SHP77 treated with DMSO at 0.1 percent for 48 hours (cell line): ENCODE results near the gene CAMK2G.
"Not testable (repeated sequence)": the region's sequence is repeated elsewhere in the genome, so short reads cannot be mapped to it uniquely, and the experiment has no call there.

Experiments used
- DNase-seq: peaks from one replicate; lab custom pipeline; 2025; lab: John Stamatoyannopoulos, UW

CAMK2G gene

DNA sequence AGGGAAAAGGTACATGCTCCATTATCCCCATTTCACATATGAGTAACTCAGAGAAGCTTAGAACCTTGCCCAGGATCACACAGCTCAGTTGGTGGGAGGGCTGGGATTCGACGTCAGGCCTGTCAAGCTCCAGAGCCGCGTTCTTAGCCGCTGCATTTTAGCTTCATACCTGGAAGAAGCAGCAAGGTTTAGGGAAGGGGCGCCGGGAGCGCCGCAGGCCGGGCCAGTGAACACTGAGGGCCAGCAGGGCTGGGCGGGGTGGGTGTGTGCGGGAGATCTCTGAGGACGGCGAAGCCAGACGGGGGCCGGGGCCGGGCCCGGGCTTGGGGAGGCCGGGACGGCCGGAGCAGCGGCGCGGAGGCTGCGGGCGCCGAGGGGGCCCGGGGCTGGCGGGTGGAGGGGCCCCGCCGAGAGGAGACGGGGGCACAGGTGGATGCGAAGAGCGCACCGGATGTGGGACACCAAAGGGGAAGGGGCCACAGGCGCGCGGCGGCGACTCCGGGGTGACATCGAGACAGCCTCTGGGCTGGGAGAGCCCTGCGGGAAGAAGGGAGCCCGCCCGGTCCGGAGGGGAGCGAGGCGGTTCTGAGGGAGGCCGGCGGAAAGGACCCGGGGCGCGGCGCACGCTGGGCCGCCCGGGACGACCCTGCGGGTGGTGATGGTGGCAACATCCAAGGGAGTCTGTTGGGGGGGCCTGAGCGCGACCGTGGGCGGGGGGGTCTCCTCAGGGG, 63.5 kb downstream of the CAMK2G start:
- no peak for DNase-seq

DNA sequence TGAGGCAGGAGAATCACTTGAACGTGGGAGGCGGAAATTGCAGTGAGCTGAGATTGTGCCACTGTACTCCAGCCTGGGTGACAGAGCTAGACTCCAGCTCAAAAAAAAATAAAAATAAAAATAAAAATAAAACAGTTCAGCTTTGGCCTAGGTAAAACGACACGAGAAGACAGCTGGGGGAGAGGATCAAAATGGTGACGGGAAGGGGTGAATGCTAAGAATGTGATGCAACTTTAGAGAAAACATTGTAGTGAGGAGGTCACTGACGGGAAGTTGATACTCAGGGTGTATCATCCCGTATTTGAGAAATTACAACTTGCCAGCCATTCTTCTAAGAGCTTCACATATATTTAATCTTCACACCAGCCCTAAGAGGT, 64.0 kb downstream of the CAMK2G start:
- DNase-seq, result no peak

DNA sequence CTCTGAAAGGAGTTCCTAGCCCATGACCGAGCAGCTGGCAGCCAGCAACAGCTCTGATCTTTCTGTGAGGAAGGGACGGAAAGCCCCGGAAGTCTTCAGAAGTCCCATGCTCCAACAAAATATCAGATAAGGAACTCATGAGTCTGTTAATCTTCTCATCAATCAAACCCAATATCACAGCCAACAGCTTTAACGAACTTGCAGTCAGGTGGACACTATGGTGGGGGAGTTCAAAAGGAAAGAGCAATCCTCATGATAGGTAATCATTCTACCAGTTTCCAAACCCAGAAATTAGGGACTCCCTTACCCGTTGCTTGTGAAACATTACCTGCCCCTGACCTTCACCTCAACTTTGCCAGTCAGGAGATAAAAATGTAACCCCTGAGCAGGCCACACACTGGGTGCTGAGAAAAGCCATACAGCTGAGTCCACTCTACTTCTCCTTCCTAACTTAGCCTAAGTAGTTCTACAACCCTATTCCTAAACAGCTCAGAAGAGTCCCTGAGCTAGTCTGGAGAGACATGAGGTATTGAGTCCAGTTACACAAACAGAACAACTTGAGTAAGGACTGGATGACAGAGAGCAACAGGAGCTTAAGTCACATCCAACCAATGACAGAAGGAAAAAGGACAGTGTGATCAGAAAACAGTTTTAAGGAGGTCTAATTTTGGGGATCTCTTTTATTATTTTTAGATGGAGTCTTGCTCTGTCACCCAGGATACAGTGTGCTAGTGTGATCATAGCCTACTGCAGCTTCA, 65.1 kb downstream of the CAMK2G start:
- no peak for DNase-seq

DNA sequence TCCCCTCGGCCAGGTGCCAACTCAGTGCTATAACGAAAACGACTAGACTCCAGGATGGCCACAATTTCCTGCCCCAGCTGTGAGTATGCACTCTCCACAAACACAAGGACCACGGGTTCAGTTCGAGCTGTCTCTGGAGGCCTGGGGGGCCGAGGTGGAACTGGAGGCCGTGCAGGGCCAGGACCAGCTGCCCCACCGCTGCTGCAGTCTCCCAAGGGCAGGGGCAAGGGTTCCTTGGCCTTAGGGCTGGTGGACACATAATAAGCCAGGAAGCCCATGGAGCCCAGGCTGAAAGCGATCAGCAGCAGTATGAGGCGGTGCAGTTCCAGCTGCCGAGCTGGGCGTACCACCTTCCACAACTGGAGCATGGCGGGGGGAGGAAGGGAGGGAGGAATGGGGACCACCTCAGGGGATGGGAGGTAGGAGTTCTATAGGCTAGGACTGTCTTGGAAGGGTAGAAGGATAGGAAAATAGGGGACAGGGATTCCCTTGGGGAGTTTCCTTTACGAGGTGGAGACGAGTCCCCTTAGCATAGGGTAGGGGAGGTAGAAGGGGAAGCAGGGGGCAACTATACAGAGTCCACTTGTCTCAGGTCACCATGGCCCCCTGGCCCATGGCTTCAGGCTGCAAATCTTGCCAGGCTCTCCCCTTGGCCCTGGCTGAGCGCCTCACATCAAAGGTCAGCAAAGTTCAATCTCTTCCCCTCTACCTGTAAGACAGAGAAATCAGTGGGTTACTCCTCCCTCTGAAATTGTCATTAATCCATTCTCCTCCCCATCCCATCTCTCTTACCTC, 66.1 kb downstream of the CAMK2G start:
- DNase-seq, result no peak

DNA sequence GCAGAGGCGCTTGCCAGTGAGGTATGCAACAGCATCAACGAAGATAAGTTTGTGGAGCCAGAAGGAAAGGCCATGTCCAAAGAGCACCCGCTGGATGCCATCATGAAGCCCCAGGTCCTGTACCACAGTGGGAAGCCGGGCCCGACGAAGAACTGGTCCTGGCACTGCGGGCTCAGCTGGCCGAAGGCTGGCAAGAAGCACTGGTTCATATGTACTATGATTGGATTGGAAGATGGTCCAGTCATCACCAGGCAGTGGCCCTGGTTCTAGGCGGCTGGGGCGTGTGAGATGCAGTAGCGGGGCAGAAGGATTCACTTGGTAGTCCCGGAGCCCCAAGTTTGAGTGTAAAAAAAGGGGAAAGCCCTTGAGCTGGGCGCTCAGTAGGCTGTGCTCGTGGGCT, 66.9 kb downstream of the CAMK2G start:
- no peak for DNase-seq

DNA sequence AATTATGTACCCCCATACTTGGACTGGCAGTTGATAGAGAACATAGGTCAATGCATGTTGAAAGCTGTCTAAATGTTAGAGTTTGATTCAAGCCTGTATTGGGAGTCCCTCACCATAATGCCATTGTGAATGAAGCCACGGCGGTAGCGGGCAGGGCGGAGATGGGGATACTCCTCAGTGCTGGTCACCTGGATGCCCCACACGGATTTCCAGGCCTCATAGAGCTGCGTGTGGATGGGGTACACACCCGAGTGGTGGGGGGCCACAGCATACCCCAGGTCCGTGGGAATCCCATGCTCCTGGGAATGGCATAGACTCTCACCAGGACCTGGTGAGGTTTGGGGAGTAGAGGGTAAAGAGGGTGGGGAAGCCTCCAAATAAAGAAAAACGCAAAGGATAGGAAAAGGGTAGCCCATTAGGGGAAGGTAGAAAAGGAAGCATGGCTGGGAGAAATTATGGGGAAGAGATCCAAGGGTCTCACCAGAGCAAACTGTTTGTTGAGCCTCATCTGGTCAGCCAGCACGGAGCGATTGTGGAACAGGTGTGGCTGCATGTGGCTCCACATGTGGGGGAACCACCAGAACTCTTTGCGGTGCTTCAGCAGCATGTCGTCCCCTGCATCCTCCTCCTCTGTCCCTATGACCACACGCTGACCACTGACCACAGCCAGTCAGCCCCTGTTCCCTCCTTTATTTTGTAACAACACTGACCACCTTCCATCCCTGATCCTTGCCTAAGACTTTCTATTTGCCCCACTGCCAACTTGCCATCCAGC, 68.0 kb downstream of the CAMK2G start:
- DNase-seq, result no peak

DNA sequence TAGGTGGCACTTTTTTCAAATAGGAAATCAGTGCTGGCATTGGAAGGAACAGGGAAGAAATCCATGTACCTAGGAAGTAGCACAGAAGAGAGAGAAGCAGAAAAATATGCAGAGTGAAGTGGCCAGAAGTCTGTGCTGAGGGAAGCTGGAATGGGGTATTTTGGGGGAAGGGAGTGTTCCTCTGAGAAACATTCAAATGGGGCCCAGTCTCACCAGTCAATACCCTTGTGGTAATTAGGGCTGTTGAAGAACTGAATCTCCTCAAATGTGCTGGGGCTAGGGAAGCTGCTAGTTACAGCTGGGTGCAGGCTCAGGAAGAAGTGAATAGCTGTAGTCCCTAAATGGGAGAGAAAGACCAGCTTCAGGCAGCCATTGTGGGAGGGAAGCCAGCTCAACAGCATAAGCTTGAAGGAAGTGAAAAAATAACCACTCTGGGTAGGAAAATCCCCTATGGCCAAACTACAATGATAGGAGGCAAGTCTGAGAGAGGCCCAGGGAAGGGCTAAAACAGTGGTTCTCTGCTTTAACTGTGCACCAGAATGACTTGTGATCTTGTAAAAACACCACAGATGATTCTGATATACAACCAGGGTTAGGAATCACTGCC, 70.6 kb downstream of the CAMK2G start:
- no peak for DNase-seq

DNA sequence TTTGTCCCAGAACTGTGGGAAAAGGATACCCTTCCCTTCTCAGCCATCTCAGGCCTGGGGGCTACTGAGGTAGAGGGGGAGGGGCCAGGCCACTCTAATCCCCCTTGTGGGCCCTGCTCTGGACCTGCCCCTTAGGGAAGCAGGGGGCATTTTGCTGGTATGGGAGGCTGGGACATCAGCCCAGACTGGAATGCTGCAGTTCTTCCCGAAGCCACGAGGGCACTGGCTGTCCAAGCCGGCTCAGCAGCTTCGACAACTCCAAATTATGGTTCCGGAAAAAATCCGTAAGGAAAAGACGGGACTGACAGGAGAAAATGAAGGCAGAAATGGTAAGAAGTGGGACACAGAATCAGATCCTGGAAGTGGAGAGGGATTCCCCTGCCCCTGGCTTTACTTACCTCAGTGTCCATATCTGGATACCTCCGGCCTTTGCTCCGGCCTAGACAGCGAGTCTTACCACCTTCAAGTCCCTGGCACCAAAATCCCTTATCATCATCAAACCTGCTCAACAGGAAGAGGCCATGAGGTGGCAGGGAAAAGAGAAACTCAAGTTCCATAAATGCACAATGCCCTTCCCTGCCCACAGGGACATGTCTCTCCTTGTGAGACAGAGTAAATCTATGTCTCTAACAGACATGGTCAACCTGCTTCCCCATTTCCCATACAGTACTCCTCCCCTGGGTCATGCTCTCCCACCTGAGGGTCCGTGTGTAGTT, 71.9 kb downstream of the CAMK2G start:
- DNase-seq, result no peak

DNA sequence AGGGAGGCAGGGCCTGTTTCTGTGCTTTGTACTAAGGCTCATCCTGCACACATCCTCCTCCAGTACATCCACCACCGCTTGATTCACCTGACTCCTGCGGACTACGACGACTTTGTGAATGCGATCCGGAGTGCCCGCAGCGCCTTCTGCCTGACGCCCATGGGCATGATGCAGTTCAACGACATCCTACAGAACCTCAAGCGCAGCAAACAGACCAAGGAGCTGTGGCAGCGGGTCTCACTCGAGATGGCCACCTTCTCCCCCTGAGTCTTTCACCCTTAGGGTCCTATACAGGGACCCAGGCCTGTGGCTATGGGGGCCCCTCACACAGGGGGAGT, 73.1 kb downstream of the CAMK2G start:
- no peak for DNase-seq

DNA sequence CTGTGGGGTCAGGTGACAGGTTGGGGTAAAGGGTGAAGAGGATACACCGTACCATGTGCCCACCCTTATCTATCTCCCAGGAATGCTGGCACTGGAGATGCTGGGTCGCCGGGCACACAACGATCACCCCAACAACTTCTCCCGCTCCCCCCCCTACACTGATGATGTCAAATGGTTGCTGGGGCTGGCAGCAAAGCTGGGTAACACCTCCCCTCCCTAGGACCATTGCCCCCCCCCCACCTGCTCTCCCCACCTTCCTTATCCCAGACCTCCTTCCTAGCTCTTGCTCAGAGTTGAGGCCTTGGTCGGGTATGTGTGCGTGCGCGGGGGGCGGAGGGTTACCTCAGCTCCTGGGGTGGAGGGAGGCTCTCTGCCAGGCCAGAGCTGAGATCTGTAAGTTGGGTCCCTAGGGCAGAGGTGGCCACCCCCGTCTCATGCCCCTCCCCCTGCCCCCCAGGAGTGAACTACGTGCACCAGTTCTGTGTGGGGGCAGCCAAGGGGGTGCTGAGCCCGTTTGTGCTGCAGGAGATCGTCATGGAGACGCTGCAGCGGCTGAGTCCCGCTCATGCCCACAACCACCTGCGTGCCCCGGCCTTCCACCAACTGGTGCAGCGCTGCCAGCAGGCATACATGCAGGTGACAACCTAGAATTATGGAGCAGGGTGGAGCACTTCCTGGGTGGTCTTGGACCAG, 73.6 kb downstream of the CAMK2G start:
- DNase-seq, result no peak

DNA sequence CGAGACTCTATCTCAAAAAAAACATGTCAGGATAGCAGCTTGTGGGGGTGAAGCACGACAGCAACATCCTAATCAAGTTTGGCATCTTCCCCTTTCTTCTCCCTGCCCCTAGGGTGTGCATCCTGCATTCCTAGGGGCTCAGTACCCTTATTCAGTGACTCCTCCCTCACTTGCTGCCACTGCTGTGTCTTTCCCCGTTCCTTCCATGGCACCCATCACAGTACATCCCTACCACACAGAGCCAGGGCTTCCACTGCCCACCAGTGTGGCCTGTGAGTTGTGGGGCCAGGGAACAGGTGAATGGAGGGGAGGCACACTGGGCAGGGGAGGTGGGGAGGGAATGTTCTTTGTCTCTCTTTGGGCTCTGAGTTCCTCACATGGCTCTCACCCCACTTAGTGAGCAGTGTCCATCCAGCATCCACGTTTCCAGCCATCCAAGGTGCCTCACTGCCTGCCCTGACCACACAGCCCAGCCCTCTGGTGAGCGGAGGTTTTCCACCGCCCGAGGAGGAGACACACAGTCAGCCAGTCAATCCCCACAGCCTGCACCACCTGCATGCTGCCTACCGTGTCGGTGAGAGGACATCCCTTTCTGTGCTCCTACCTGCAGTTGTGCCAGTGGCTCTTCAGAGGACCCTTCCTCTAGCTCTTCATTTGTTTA, 74.3 kb downstream of the CAMK2G start:
- DNase-seq, result no peak

DNA sequence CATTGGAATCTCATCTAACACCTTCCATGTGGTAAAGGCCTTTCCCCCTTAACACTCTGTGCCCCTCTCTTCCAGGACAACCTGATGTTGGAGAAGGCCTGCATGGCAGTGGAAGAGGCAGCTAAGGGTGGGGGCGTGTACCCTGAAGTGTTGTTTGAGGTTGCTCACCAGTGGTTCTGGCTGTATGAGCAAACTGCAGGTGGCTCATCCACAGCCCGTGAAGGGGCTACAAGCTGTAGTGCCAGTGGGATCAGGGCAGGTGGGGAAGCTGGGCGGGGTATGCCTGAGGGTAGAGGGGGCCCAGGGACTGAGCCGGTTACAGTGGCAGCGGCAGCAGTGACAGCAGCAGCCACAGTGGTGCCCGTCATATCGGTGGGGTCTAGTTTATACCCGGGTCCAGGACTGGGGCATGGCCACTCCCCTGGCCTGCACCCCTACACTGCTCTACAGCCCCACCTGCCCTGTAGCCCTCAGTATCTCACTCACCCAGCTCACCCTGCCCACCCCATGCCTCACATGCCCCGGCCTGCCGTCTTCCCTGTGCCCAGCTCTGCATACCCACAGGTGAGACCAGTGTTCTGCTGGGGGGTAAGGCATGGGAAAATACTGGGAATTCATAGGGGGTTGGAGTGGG, 75.3 kb downstream of the CAMK2G start:
- no peak for DNase-seq

DNA sequence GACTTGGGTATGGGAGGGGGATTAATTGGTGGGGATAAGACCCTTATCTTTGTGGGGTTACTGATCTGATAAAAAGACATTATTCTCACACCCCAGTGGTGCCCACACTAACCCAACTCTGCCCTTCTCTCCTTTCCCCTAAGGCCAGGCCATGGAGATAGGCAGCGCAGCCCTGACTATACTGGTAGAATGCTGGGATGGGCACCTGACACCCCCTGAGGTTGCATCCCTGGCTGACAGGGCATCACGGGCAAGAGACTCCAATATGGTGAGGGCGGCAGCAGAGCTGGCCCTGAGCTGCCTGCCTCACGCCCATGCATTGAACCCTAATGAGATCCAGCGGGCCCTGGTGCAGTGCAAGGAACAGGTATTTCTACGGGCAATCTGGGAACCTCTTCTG, 76.3 kb downstream of the CAMK2G start:
- DNase-seq, result no peak

DNA sequence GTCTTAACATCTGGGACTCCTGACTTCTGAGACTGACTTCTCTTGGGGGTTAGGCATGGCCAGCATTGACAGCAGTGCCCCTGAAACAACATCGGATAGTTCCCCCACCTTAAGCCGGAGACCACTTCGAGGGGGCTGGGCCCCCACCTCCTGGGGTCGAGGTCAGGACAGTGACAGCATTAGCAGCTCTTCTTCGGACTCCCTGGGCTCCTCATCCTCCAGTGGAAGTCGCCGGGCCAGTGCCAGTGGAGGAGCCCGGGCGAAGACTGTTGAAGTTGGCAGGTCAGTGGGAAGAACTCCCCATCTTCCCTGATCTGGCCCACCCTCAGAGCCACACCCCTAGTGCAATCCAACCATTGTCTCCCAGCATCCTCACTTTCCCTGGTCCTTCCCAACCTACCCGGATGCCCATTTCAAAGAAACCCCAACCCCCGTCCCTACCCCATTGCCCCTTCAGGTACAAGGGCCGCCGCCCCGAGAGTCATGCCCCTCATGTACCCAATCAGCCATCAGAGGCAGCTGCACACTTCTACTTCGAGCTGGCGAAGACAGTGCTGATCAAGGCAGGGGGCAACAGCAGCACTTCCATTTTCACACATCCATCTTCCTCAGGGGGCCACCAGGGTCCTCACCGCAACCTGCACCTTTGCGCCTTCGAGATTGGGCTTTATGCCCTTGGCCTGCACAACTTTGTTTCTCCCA, 76.9 kb downstream of the CAMK2G start:
- no peak for DNase-seq

DNA sequence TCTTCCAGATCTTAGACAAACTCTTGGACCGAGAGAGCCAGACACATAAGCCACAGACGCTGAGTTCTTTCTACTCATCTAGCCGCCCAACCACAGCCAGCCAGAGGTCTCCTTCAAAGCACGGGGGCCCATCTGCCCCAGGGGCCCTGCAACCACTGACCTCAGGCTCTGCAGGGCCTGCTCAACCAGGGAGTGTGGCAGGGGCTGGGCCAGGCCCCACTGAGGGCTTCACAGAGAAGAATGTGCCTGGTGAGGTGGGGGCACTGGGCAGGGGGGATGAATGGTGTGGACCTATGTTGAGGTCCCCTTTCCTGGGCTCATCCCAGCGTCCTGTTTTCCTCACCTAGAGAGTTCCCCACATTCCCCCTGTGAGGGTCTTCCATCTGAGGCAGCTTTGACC, 77.6 kb downstream of the CAMK2G start:
- no peak for DNase-seq

DNA sequence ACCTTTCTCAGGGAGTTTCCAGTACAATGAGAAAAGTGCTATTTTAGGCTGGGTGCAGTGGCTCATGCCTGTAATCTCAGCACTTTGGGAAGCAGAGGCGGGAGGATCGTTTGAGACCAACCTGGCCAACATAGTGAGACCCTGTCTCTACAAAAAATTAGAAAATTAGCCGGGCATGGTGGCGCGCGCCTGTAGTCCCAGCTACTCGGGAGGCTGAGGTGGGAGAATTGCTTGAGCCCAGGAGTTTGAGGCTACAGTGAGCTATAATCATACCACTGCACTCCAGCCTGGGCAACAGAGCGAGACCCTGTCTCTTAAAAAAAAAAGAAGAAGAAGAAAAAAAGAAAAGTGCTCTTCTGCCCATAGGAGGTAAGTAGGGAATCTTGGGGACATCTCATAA, 78.3 kb downstream of the CAMK2G start:
- DNase-seq, result not testable (repeated sequence)

DNA sequence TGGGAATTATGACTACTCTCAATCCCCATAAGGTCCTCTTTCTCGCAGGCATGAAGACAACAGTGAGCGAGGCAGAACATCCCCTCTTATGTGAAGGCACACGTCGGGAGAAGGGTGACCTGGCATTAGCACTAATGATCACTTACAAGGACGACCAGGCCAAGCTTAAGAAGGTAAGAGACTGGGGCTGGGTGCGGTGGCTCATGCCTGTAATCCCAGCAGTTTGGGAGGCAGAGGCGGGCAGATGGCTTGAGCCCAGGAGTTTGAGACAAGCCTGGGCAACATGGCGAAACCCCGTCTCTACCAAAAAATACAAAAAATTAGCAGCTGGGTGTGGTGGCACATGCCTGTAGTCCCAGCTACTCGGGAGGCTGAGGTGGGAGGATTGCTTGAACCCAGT, 78.9 kb downstream of the CAMK2G start:
- not testable (repeated sequence) for DNase-seq

DNA sequence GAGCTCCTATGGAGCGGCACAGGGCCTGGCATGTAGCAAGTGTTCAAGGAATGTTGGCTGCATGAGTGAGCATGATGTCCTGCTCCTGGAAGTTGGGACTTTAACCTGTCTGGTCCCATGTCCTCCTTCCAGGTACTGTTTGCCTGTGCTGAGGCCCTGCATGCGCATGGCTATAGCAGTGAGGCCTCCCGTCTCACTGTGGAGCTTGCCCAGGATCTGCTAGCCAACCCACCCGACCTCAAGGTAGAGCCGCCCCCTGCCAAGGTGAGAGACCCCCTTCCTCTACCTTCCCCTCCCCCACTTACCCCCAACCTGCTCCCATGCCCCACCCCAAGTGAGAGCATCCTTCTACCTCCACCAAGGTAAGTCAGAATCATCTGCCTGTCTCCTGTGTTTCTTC, 80.9 kb downstream of the CAMK2G start:
- DNase-seq, result no peak

DNA sequence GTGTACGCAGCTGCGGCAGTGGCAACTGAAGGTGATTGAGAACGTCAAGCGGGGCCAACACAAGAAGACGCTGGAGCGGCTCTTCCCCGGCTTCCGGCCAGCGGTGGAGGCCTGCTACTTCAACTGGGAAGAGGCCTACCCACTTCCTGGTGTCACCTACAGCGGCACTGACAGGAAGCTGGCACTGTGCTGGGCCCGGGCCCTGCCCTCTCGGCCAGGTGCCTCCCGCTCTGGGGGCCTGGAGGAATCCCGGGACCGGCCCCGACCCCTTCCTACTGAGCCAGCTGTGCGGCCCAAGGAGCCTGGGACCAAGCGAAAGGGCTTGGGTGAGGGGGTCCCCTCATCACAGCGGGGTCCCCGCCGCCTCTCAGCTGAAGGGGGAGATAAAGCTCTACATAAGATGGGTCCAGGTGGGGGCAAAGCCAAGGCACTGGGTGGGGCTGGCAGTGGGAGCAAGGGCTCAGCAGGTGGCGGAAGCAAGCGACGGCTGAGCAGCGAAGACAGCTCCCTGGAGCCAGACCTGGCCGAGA, 82.4 kb downstream of the CAMK2G start:
- DNase-seq, result no peak
